T-helper 17 cell (primary cell): ENCODE results near the gene FZR1. TPM values are rescaled to one million over a fixed set of nuclear protein-coding genes. Genes with fewer than 3 reads are reported as not detected.

ENCODE experiments used
- ATAC-seq: fragments of 150-1000 bp; cut with Tn5 transposase; 2 replicates; pipeline ENCODE4 v1.10.0; 2021; ENCODE audit warnings: mild to moderate bottlenecking, moderate library complexity
- DNase-seq, 3 donors: peaks; one replicate each; pipeline versions ENCODE4 v3.0.0 to v3.0.0-alpha.2; 2020 to 2021
- H3K9me3 ChIP-seq: one replicate; pipeline ENCODE4 v1.7.0; 2013; ENCODE audit warnings: low read length, mild to moderate bottlenecking; ENCODE audit not compliant: control insufficient read depth, poor library complexity, severe bottlenecking
- H3K27ac Mint-ChIP-seq: one replicate; pipeline ENCODE4 v1.8.0; 2022; ENCODE audit warnings: mild to moderate bottlenecking, moderate library complexity, mixed read lengths
- H3K27me3 Mint-ChIP-seq: one replicate; pipeline ENCODE4 v1.8.0; 2022; ENCODE audit warnings: mixed read lengths
- H3K36me3 Mint-ChIP-seq: one replicate; pipeline ENCODE4 v1.8.0; 2022; ENCODE audit warnings: low read depth, mixed read lengths
- H3K4me1 Mint-ChIP-seq: one replicate; pipeline ENCODE4 v1.8.0; 2022; ENCODE audit warnings: mild to moderate bottlenecking, mixed read lengths
- H3K4me3 Mint-ChIP-seq: one replicate; pipeline ENCODE4 v1.8.0; 2022; ENCODE audit warnings: mild to moderate bottlenecking, moderate library complexity, mixed read lengths
- total RNA-seq, 4 donors: library from RNA in 2 of 4; stranded (reverse) in 2 of 4; gene quantifications; one replicate each; pipeline ENCODE4 v1.2.3 and lab custom pipeline; 2022 to 2026

The FZR1 gene
- total RNA-seq, 2 donors from 2014 or later: 95.0 to 96.6 TPM

- no peaks in the 10 kb centered on the region for H3K9me3 ChIP-seq
- Mint-ChIP-seq H3K27me3 (no peaks in the 10 kb centered on the region), H3K27ac (no peak overlapping the region), H3K4me3 (no peak overlapping the region), H3K36me3 (no peaks in the 10 kb centered on the region), H3K4me1 (peaks cover 13% of the 10 kb centered on the region)
- no peak for DNase-seq
- ATAC-seq: peak; percentile 77
Observed at GRCh38 chr19:3494051-3494450, 12.1 kb upstream of the FZR1 start.

GRCh38 chr19:3494559-3494958 is 11.6 kb upstream of the FZR1 start:
- Mint-ChIP-seq H3K4me3 (no peak overlapping the region), H3K27ac (peak overlapping the region; percentile 54), H3K4me1 (peaks cover 15% of the 10 kb centered on the region), H3K27me3 (no peaks in the 10 kb centered on the region), H3K36me3 (no peaks in the 10 kb centered on the region)
- DNase-seq: peak in 2 of 3 donors; percentile 28 to 32
- no peaks in the 10 kb centered on the region for H3K9me3 ChIP-seq
- ATAC-seq: peak; percentile 84

- Mint-ChIP-seq H3K27ac (no peak overlapping the region), H3K4me3 (peak overlapping the region; percentile 41), H3K27me3 (no peaks in the 10 kb centered on the region), H3K36me3 (no peaks in the 10 kb centered on the region), H3K4me1 (peaks cover 22% of the 10 kb centered on the region)
- DNase-seq (no peak), ATAC-seq (no peak)
- H3K9me3 ChIP-seq: no peaks in the 10 kb centered on the region
Observed at GRCh38 chr19:3496392-3497273, 9.5 kb upstream of the FZR1 start.

- H3K4me3 Mint-ChIP-seq: no peak overlapping the region
- DNase-seq (no peak), ATAC-seq (no peak)
- H3K27ac Mint-ChIP-seq: no peak overlapping the region
- H3K27me3 Mint-ChIP-seq: no peaks in the 10 kb centered on the region
- H3K9me3 ChIP-seq: no peaks in the 10 kb centered on the region
- H3K4me1 Mint-ChIP-seq: peaks cover 22% of the 10 kb centered on the region
- no peaks in the 10 kb centered on the region for H3K36me3 Mint-ChIP-seq
Observed at GRCh38 chr19:3497757-3498520, 8.2 kb upstream of the FZR1 start.

- peak overlapping the region; percentile 93 for H3K4me3 Mint-ChIP-seq
- H3K27me3 Mint-ChIP-seq: no peaks in the 10 kb centered on the region
- no peaks in the 10 kb centered on the region for H3K36me3 Mint-ChIP-seq
- peaks cover 25% of the 10 kb centered on the region for H3K4me1 Mint-ChIP-seq
- DNase-seq (no peak), ATAC-seq (no peak)
- peak overlapping the region; percentile 94 for H3K27ac Mint-ChIP-seq
- H3K9me3 ChIP-seq: no peaks in the 10 kb centered on the region
Observed at GRCh38 chr19:3499738-3500428, 6.2 kb upstream of the FZR1 start.

- Mint-ChIP-seq H3K4me3 (peak within 1 kb of the TSS; percentile 93), H3K27ac (peak within 1 kb of the TSS; percentile 94), H3K4me1 (peaks cover 27% of the 10 kb centered on the region), H3K27me3 (no peaks in the 10 kb centered on the region), H3K36me3 (no peaks in the 10 kb centered on the region)
- ATAC-seq (peak; percentile 91), DNase-seq (peak; percentile 77 to 88 (median 86))
- no peaks in the 10 kb centered on the region for H3K9me3 ChIP-seq
Observed at GRCh38 chr19:3500429-3501101, 5.5 kb upstream of the FZR1 start, which contains the start of gene DOHH. Gene DOHH (minus strand): TSS chr19:3500674. CDS start chr19:3496814, 3,860 bp downstream.

- Mint-ChIP-seq H3K4me1 (peaks cover 32% of the 10 kb centered on the region), H3K36me3 (peaks cover 2% of the 10 kb centered on the region), H3K4me3 (no peak overlapping the region), H3K27me3 (no peaks in the 10 kb centered on the region), H3K27ac (no peak overlapping the region)
- no peaks in the 10 kb centered on the region for H3K9me3 ChIP-seq
- no peak for ATAC-seq
- DNase-seq: no peak
Observed at GRCh38 chr19:3501780-3502179, 4.3 kb upstream of the FZR1 start.

- no peaks in the 10 kb centered on the region for H3K27me3 Mint-ChIP-seq
- peaks cover 2% of the 10 kb centered on the region for H3K36me3 Mint-ChIP-seq
- DNase-seq (no peak), ATAC-seq (no peak)
- no peak overlapping the region for H3K4me3 Mint-ChIP-seq
- H3K4me1 Mint-ChIP-seq: peaks cover 32% of the 10 kb centered on the region
- H3K9me3 ChIP-seq: no peaks in the 10 kb centered on the region
- H3K27ac Mint-ChIP-seq: peak overlapping the region; percentile 97
Observed at GRCh38 chr19:3503036-3503572, 3.0 kb upstream of the FZR1 start.

- Mint-ChIP-seq H3K4me3 (no peak overlapping the region), H3K36me3 (peaks cover 2% of the 10 kb centered on the region), H3K27ac (peak overlapping the region; percentile 97), H3K27me3 (no peaks in the 10 kb centered on the region), H3K4me1 (peaks cover 39% of the 10 kb centered on the region)
- no peak for ATAC-seq
- H3K9me3 ChIP-seq: no peaks in the 10 kb centered on the region
- no peak for DNase-seq
Observed at GRCh38 chr19:3504735-3505134, 1.4 kb upstream of the FZR1 start.

- Mint-ChIP-seq H3K27me3 (no peaks in the 10 kb centered on the region), H3K4me1 (peaks cover 40% of the 10 kb centered on the region), H3K27ac (peak overlapping the region; percentile 97), H3K4me3 (peak overlapping the region; percentile 97), H3K36me3 (peaks cover 4% of the 10 kb centered on the region)
- DNase-seq: peak in 2 of 3 donors; percentile 26 to 38
- ATAC-seq: no peak
- no peaks in the 10 kb centered on the region for H3K9me3 ChIP-seq
Observed at GRCh38 chr19:3506384-3507340, 551 bp downstream of the FZR1 start.

- DNase-seq: peak in 2 of 3 donors; percentile 35 to 46
- H3K4me3 Mint-ChIP-seq: peak overlapping the region; percentile 97
- peaks cover 45% of the 10 kb centered on the region for H3K4me1 Mint-ChIP-seq
- no peaks in the 10 kb centered on the region for H3K27me3 Mint-ChIP-seq
- no peak for ATAC-seq
- peaks cover 4% of the 10 kb centered on the region for H3K36me3 Mint-ChIP-seq
- peak overlapping the region; percentile 97 for H3K27ac Mint-ChIP-seq
- H3K9me3 ChIP-seq: no peaks in the 10 kb centered on the region
Observed at GRCh38 chr19:3507371-3508120, 1.4 kb downstream of the FZR1 start.
